ENCODE results near the gene PCDH19. TPM values are rescaled to one million over a fixed set of nuclear protein-coding genes. Genes with fewer than 3 reads are reported as not detected.

PCDH19 gene
- total RNA-seq, 1 donor from 2014 or later: 2.9 TPM

- DNase-seq: no peak
These were observed 5.2 kb downstream of the PCDH19 start for GRCh38 chrX:100404851-100405250.

- DNase-seq: no peak
These were observed 14.3 kb downstream of the PCDH19 start for GRCh38 chrX:100395781-100396180.

- no peak for DNase-seq
These were observed 28.5 kb downstream of the PCDH19 start for GRCh38 chrX:100381619-100382018.

- peak; percentile 61 for DNase-seq
These were observed 30.6 kb downstream of the PCDH19 start for GRCh38 chrX:100379388-100379986.

GRCh38 chrX:100377826-100378225 is 32.2 kb downstream of the PCDH19 start:
- DNase-seq: no peak

- DNase-seq: peak; percentile 13
These were observed 33.5 kb downstream of the PCDH19 start for GRCh38 chrX:100376576-100376975.

- DNase-seq: no peak
These were observed 36.4 kb downstream of the PCDH19 start for GRCh38 chrX:100373673-100374072.

GRCh38 chrX:100368167-100368566 is 41.9 kb downstream of the PCDH19 start:
- DNase-seq: no peak

GRCh38 chrX:100363896-100364295 is 46.2 kb downstream of the PCDH19 start:
- no peak for DNase-seq

- no peak for DNase-seq
These were observed 51.3 kb downstream of the PCDH19 start for GRCh38 chrX:100358766-100359165.

- no peak for DNase-seq
These were observed 53.6 kb downstream of the PCDH19 start for GRCh38 chrX:100356351-100356896.

- no peak for DNase-seq
These were observed 54.4 kb downstream of the PCDH19 start for GRCh38 chrX:100355680-100356079.

GRCh38 chrX:100353326-100353725 is 56.7 kb downstream of the PCDH19 start:
- DNase-seq: peak; percentile 27

GRCh38 chrX:100350704-100351489 is 59.2 kb downstream of the PCDH19 start:
- no peak for DNase-seq

GRCh38 chrX:100349391-100349790 is 60.7 kb downstream of the PCDH19 start:
- DNase-seq: no peak

- DNase-seq: no peak
These were observed 68.9 kb downstream of the PCDH19 start for GRCh38 chrX:100341142-100341510.

- peak; percentile 25 for DNase-seq
These were observed 69.5 kb downstream of the PCDH19 start for GRCh38 chrX:100340491-100341141.

- DNase-seq: no peak
These were observed 81.7 kb downstream of the PCDH19 start for GRCh38 chrX:100328351-100328750.

GRCh38 chrX:100319716-100320115 is 90.4 kb downstream of the PCDH19 start:
- peak; percentile 44 for DNase-seq

GRCh38 chrX:100316987-100317386 is 93.1 kb downstream of the PCDH19 start:
- peak; percentile 84 for DNase-seq

- DNase-seq: no peak
These were observed 94.5 kb downstream of the PCDH19 start for GRCh38 chrX:100315566-100315965.

- no peak for DNase-seq
These were observed 110.5 kb downstream of the PCDH19 start for GRCh38 chrX:100299559-100299958.

GRCh38 chrX:100297728-100298127 is 112.3 kb downstream of the PCDH19 start:
- DNase-seq: no peak
